Measurements from ENCODE around the gene BLCAP. TPM values are rescaled to one million over a fixed set of nuclear protein-coding genes. Genes with fewer than 3 reads are reported as not detected.

Gene BLCAP
- total and polyA plus RNA-seq, 2 of the 4 experiments (the other 2 are of a cell fraction), result 17.7 to 67.3 TPM

GRCh38 chr20:37492945-37493344 is 34.7 kb downstream of the BLCAP start:
- H2BK5ac ChIP-seq (ENCODE audit: low read depth, low read length, poor library complexity, severe bottlenecking), result no peak overlapping the region
- H3K18ac ChIP-seq (ENCODE audit: low read depth, low read length), result no peak overlapping the region
- no peak overlapping the region for H3K9ac ChIP-seq (ENCODE audit: low read depth, low read length)
- in situ Hi-C loops (cut with MboI; ENCODE audit: low sequenced_read_pairs), result no loop called here
- no peak overlapping the region for H2AFZ ChIP-seq (replicated peaks; ENCODE audit: low read length, poor library complexity)
- no peak overlapping the region for H3K4me2 ChIP-seq (ENCODE audit: low read depth, low read length)
- no peak overlapping the region for H2AK9ac ChIP-seq (replicated peaks; ENCODE audit: low read depth, low read length, poor library complexity)
- H3K27me3 ChIP-seq (ENCODE audit: control insufficient read depth, insufficient read depth, low read length), result no peaks in the 10 kb centered on the region; the same call in 1 of the 2 replicates
- no peak overlapping the region for H3K14ac ChIP-seq (replicated peaks; ENCODE audit: low read depth, low read length)
- no peaks in the 10 kb centered on the region; a peak in 1 of 4 replicates for H3K79me1 ChIP-seq (ENCODE audit: low read depth in 1 of 2, low read length in 2 of 2)
- dilution Hi-C loops (cut with HindIII; ENCODE audit: low sequenced_read_pairs, unreplicated experiment), result no loop called here
- no peak overlapping the region for H3K23ac ChIP-seq (ENCODE audit: low read depth, low read length)
- no peak overlapping the region for H3K4me3 ChIP-seq (ENCODE audit: insufficient read depth, low read depth, low read length)
- ChIA-PET POLR2A (ENCODE audit: unreplicated experiment) (no interaction called here), CTCF (interaction anchor here (0.7 kb wide), 1 partner anchor 34 kb away, joined by 3 read pairs; no protein-coding TSS in a partner anchor)
- H3K9me3 ChIP-seq (ENCODE audit: control insufficient read depth, insufficient read depth, low read length), result no peaks in the 10 kb centered on the region
- H2BK15ac ChIP-seq (ENCODE audit: low read depth, low read length), result no peak overlapping the region
- peaks cover 1% of the 10 kb centered on the region; the same call in 1 of the 2 replicates for H3K9me1 ChIP-seq (ENCODE audit: insufficient read depth, low read length)
- H3K27ac ChIP-seq (ENCODE audit: insufficient read depth, low read length), result no peak overlapping the region
- H3K36me3 ChIP-seq (ENCODE audit: control insufficient read depth, insufficient read depth, low read length), result no peaks in the 10 kb centered on the region; the same call in none of the 2 replicates
- ATAC-seq (ENCODE audit: low read depth) (no peak), DNase-seq (no peak)
- 0 out of 2 replicates have a peak, but pooled peaks cover 4% of the 10 kb centered on the region for H4K20me1 ChIP-seq (ENCODE audit: insufficient read depth, low read length)
- H3K4ac ChIP-seq (ENCODE audit: low read depth, low read length), result no peak overlapping the region
- intact Hi-C loops (cut with micrococcal nuclease), result no loop called here
- peaks cover under 1% of the 10 kb centered on the region; the same call in 1 of the 2 replicates for H3K4me1 ChIP-seq (ENCODE audit: control insufficient read depth, insufficient read depth, low read length)
- no TSS peak for BruUV-seq (replicated peaks)
- no peak overlapping the region for H4K5ac ChIP-seq (ENCODE audit: low read depth, low read length)
- no CpG with 5 or more reads among the region's 2 CpGs for WGBS, 2 experiments (ENCODE audit: extremely low coverage in 2 of 2, insufficient read length in 1 of 2)
- H3K56ac ChIP-seq (ENCODE audit: extremely low read depth, insufficient read depth, low read length), result no peak overlapping the region
- no peak overlapping the region for H4K8ac ChIP-seq (ENCODE audit: low read depth in 2 of 2, low read length in 2 of 2)
- no peak overlapping the region for H4K91ac ChIP-seq (ENCODE audit: insufficient read depth, low read depth, low read length)
- no peak overlapping the region for H2AK5ac ChIP-seq (ENCODE audit: low read depth, low read length)
- no peak overlapping the region for H2BK20ac ChIP-seq (ENCODE audit: low read depth, low read length)
- no peak for TF ChIP-seq CEBPB (IDR thresholded peaks at IDR 0.05; ENCODE audit: low read depth, low read length)
- TF ChIP-seq SMC3 (IDR thresholded peaks at IDR 0.05; ENCODE audit: low read depth, low read length), result no peak
- TF ChIP-seq MAFK (IDR thresholded peaks at IDR 0.05; ENCODE audit: low read depth, low read length), result no peak
- TF ChIP-seq RAD21 (IDR thresholded peaks at IDR 0.05; ENCODE audit: low read length), result no peak
- TF ChIP-seq BHLHE40 (IDR thresholded peaks at IDR 0.05; ENCODE audit: low read depth, low read length), result no peak
- no peak for TF ChIP-seq FOS (IDR thresholded peaks at IDR 0.05; ENCODE audit: low read depth, low read length)
- no peak for TF ChIP-seq MAZ (IDR thresholded peaks at IDR 0.05; ENCODE audit: borderline replicate concordance, low read depth, low read length)
- TF ChIP-seq NFE2L2 (IDR thresholded peaks at IDR 0.05; ENCODE audit: low read depth, low read length), result no peak
- no peak for TF ChIP-seq CHD1 (IDR thresholded peaks at IDR 0.05; ENCODE audit: low read depth, low read length)
- no peak for TF ChIP-seq RCOR1 (IDR thresholded peaks at IDR 0.05; ENCODE audit: insufficient replicate concordance, low read length)
- TF ChIP-seq ELK1 (IDR thresholded peaks at IDR 0.05; ENCODE audit: borderline replicate concordance, low read depth, low read length), result no peak
- TF ChIP-seq RFX5 (IDR thresholded peaks at IDR 0.05; ENCODE audit: low read depth, low read length), result no peak
- TF ChIP-seq USF2 (IDR thresholded peaks at IDR 0.05; ENCODE audit: low read depth, low read length), result no peak
- TF ChIP-seq CTCF (conservative IDR thresholded peaks at IDR 0.05; ENCODE audit: low read depth, low read length), result no peak
- no peak overlapping the region for H2BK120ac ChIP-seq (ENCODE audit: low read depth, low read length)
